ENCODE data around the gene KMT2B. TPM values are rescaled to one million over a fixed set of nuclear protein-coding genes. Genes with fewer than 3 reads are reported as not detected.

KMT2B gene
- total RNA-seq, 1 experiment from 2014 or later: 7.4 TPM

- no peak overlapping the region for H3K27ac ChIP-seq
- peaks cover 11% of the 10 kb centered on the region for H3K4me1 ChIP-seq (replicated peaks)
- DNase-seq (ENCODE audit: low read depth in 1 of 2, low spot score in 2 of 2): no peak
- H3K9me3 ChIP-seq (replicated peaks): no peaks in the 10 kb centered on the region
- H3K4me3 ChIP-seq: no peak overlapping the region
- no peaks in the 10 kb centered on the region for H3K27me3 ChIP-seq (replicated peaks)
- peaks cover 59% of the 10 kb centered on the region for H3K36me3 ChIP-seq
These were observed 20.5 kb downstream of the KMT2B start for GRCh38 chr19:35738021-35738886.

- Histone ChIP-seq H3K4me3 (no peak overlapping the region), H3K4me1 (replicated peaks) (peaks cover 11% of the 10 kb centered on the region), H3K27me3 (replicated peaks) (no peaks in the 10 kb centered on the region), H3K9me3 (replicated peaks) (no peaks in the 10 kb centered on the region), H3K36me3 (peaks cover 54% of the 10 kb centered on the region), H3K27ac (no peak overlapping the region)
- no peak for DNase-seq (ENCODE audit: low read depth in 1 of 2, low spot score in 2 of 2)
These were observed 21.1 kb downstream of the KMT2B start for GRCh38 chr19:35738887-35739229.

- H3K27me3 ChIP-seq (replicated peaks): no peaks in the 10 kb centered on the region
- DNase-seq (ENCODE audit: low read depth in 1 of 2, low spot score in 2 of 2): peak in 1 of 2 experiments; percentile 16
- no peak overlapping the region for H3K27ac ChIP-seq
- peaks cover 11% of the 10 kb centered on the region for H3K4me1 ChIP-seq (replicated peaks)
- peak overlapping the region; percentile 47 for H3K4me3 ChIP-seq
- no peaks in the 10 kb centered on the region for H3K9me3 ChIP-seq (replicated peaks)
- peaks cover 47% of the 10 kb centered on the region for H3K36me3 ChIP-seq
These were observed 21.7 kb downstream of the KMT2B start for GRCh38 chr19:35739275-35740107.

GRCh38 chr19:35740108-35740422 lies 22.3 kb downstream of the KMT2B start:
- Histone ChIP-seq H3K27me3 (replicated peaks) (no peaks in the 10 kb centered on the region), H3K9me3 (replicated peaks) (no peaks in the 10 kb centered on the region), H3K4me1 (replicated peaks) (peaks cover 11% of the 10 kb centered on the region), H3K27ac (no peak overlapping the region), H3K36me3 (peaks cover 42% of the 10 kb centered on the region), H3K4me3 (peak overlapping the region; percentile 47)
- no peak for DNase-seq (ENCODE audit: low read depth in 1 of 2, low spot score in 2 of 2)

GRCh38 chr19:35740423-35741202 lies 22.8 kb downstream of the KMT2B start:
- no peaks in the 10 kb centered on the region for H3K9me3 ChIP-seq (replicated peaks)
- peaks cover 11% of the 10 kb centered on the region for H3K4me1 ChIP-seq (replicated peaks)
- H3K27ac ChIP-seq: no peak overlapping the region
- peak; percentile 93 to 98 for DNase-seq (ENCODE audit: low read depth in 1 of 2, low spot score in 2 of 2)
- no peaks in the 10 kb centered on the region for H3K27me3 ChIP-seq (replicated peaks)
- peaks cover 36% of the 10 kb centered on the region for H3K36me3 ChIP-seq
- peak overlapping the region; percentile 47 for H3K4me3 ChIP-seq

- no peak for DNase-seq (ENCODE audit: low read depth in 1 of 2, low spot score in 2 of 2)
- Histone ChIP-seq H3K9me3 (replicated peaks) (no peaks in the 10 kb centered on the region), H3K36me3 (peaks cover 31% of the 10 kb centered on the region), H3K4me3 (peak overlapping the region; percentile 47), H3K4me1 (replicated peaks) (peaks cover 13% of the 10 kb centered on the region), H3K27me3 (replicated peaks) (no peaks in the 10 kb centered on the region), H3K27ac (no peak overlapping the region)
These were observed 23.4 kb downstream of the KMT2B start for GRCh38 chr19:35741203-35741515.

- Histone ChIP-seq H3K4me3 (no peak within 1 kb of the TSS), H3K27ac (no peak within 1 kb of the TSS), H3K9me3 (replicated peaks) (no peaks in the 10 kb centered on the region), H3K4me1 (replicated peaks) (peaks cover 16% of the 10 kb centered on the region), H3K36me3 (peaks cover 20% of the 10 kb centered on the region), H3K27me3 (replicated peaks) (no peaks in the 10 kb centered on the region)
- no peak for DNase-seq (ENCODE audit: low read depth in 1 of 2, low spot score in 2 of 2)
These were observed 24.4 kb downstream of the KMT2B start, which contains the start of gene IGFLR1 for GRCh38 chr19:35742121-35742724. IGFLR1 (minus strand) TSS chr19:35742452; CDS start chr19:35741180, 1,272 bp downstream.

GRCh38 chr19:35743640-35744429 lies 26.0 kb downstream of the KMT2B start:
- Histone ChIP-seq H3K27ac (no peak overlapping the region), H3K4me3 (no peak overlapping the region), H3K27me3 (replicated peaks) (no peaks in the 10 kb centered on the region), H3K36me3 (peaks cover 4% of the 10 kb centered on the region), H3K9me3 (replicated peaks) (no peaks in the 10 kb centered on the region), H3K4me1 (replicated peaks) (peaks cover 19% of the 10 kb centered on the region)
- no peak for DNase-seq (ENCODE audit: low read depth in 1 of 2, low spot score in 2 of 2)

GRCh38 chr19:35744430-35745327 lies 26.9 kb downstream of the KMT2B start:
- Histone ChIP-seq H3K27ac (peak overlapping the region; percentile 95), H3K4me3 (peak overlapping the region; percentile 54), H3K9me3 (replicated peaks) (no peaks in the 10 kb centered on the region), H3K36me3 (no peaks in the 10 kb centered on the region), H3K4me1 (replicated peaks) (peaks cover 22% of the 10 kb centered on the region), H3K27me3 (replicated peaks) (no peaks in the 10 kb centered on the region)
- DNase-seq (ENCODE audit: low read depth in 1 of 2, low spot score in 2 of 2): peak; percentile 93 to 97

GRCh38 chr19:35745328-35746086 lies 27.7 kb downstream of the KMT2B start, which contains the start of the genes PSENEN and U2AF1L4:
PSENEN (plus strand) TSS chr19:35745651; CDS start chr19:35745931, 280 bp downstream.
U2AF1L4 (minus strand) TSS chr19:35745418; CDS start chr19:35745391, 27 bp downstream.
- no peaks in the 10 kb centered on the region for H3K27me3 ChIP-seq (replicated peaks)
- no peaks in the 10 kb centered on the region for H3K36me3 ChIP-seq

GRCh38 chr19:35746087-35746462 lies 28.3 kb downstream of the KMT2B start:
- Histone ChIP-seq H3K9me3 (replicated peaks) (no peaks in the 10 kb centered on the region), H3K36me3 (no peaks in the 10 kb centered on the region), H3K27me3 (replicated peaks) (no peaks in the 10 kb centered on the region), H3K4me3 (peak overlapping the region; percentile 54), H3K27ac (no peak overlapping the region; the same call in 1 of the 2 replicates), H3K4me1 (replicated peaks) (peaks cover 12% of the 10 kb centered on the region)
- DNase-seq (ENCODE audit: low read depth in 1 of 2, low spot score in 2 of 2): no peak

More at GRCh38 chr19:35745328-35746086, 27.7 kb downstream of the KMT2B start, which contains the start of the genes PSENEN and U2AF1L4:
- H3K27ac ChIP-seq: peak within 1 kb of the TSS; percentile 95
- peak; percentile 96 to 98 for DNase-seq (ENCODE audit: low read depth in 1 of 2, low spot score in 2 of 2)
- peak within 1 kb of the TSS; percentile 54 for H3K4me3 ChIP-seq
- peaks cover 17% of the 10 kb centered on the region for H3K4me1 ChIP-seq (replicated peaks)
- H3K9me3 ChIP-seq (replicated peaks): no peaks in the 10 kb centered on the region
